K562 (cell line): ENCODE data around the gene SMOC2. TPM values are rescaled to one million over a fixed set of nuclear protein-coding genes. Genes with fewer than 3 reads are reported as not detected.

ENCODE experiments used
- CTCF ChIP-seq, 3 experiments: IDR thresholded peaks in 2 of 3; conservative IDR thresholded peaks in 1 of 3; 2 replicates each; pipeline ENCODE4 v1.5.1; 2011 to 2012; ENCODE audit warnings: low read length in 3 of 3, mild to moderate bottlenecking in 3 of 3, control low read depth in 2 of 3, improper control_type of control experiment in 1 of 3, inconsistent platforms in 1 of 3, low read depth in 1 of 3, mixed read lengths in 1 of 3, moderate library complexity in 1 of 3; ENCODE audit not compliant: insufficient read depth in 2 of 3
- DACH1 ChIP-seq: fragments of 450-650 bp; IDR thresholded peaks from 2 replicates; pipeline ENCODE4 v1.6.1; 2018; ENCODE audit not compliant: partially characterized antibody
- PREB ChIP-seq: sonication (generic); formaldehyde crosslinking; IDR thresholded peaks from 2 replicates; pipeline ENCODE4 v1.8.1; 2023; ENCODE audit warnings: mild to moderate bottlenecking, missing genetic modification reagents
- ZNF318 ChIP-seq, 2 experiments: fragments of 450-650 bp; IDR thresholded peaks; 2 replicates each; pipeline ENCODE4 v1.6.1; 2016; ENCODE audit warnings: mild to moderate bottlenecking in 2 of 2, borderline replicate concordance in 1 of 2, low read depth in 1 of 2, moderate library complexity in 1 of 2
- polyA plus RNA-seq, 8 experiments: library from polyadenylated mRNA; depleted of rRNA in 4 of 8; stranded (reverse) in 5 of 8; unstranded in 3 of 8; fragments of >200 nt; fragmentation: Nextera tagmentation in 2 of 8; fragmentation: Illumina TruSeq in 1 of 8; extraction: Ambion mirVana in 2 of 8; extraction: Trizol in 1 of 8; gene quantifications; 2 replicates each; pipeline versions ENCODE4 v1.2.1 to v1.2.3, GENCODE V29; 2011 to 2014; ENCODE audit warnings: inconsistent platforms in 1 of 8, missing spikeins in 1 of 8
- total RNA-seq, 7 experiments: library from RNA; depleted of rRNA in 6 of 7; stranded (reverse); fragments of >200 nt in 6 of 7; fragmentation: Illumina TruSeq in 2 of 7; extraction: Trizol in 2 of 7; gene quantifications; 2 replicates each; pipeline versions ENCODE4 v1.2.1 to v1.2.3, GENCODE V29; 2011 to 2021; ENCODE audit warnings: low replicate concordance in 1 of 7

Gene SMOC2
- total and polyA plus RNA-seq, 9 of the 15 experiments (the other 6 are each of a cell fraction or from before 2014, with no cell fraction given): 0.45 to 2.3 (median 1.1) TPM

GRCh38 chr6:168581236-168581635, 140.3 kb downstream of the SMOC2 start (continued):
- no peak for TF ChIP-seq CTCF (IDR thresholded peaks at IDR 0.05 in 2 of 3, conservative IDR thresholded peaks at IDR 0.05 in 1 of 3; ENCODE audit: insufficient read depth in 2 of 3, low read depth in 1 of 3, low read length in 3 of 3)
- no peak for TF ChIP-seq DACH1
- no peak for TF ChIP-seq ZNF318 (IDR thresholded peaks at IDR 0.05; ENCODE audit: borderline replicate concordance in 1 of 2, low read depth in 1 of 2)
- TF ChIP-seq PREB (CRISPR knock-in tag): no peak
